HEK293T (cell line): ENCODE data around the gene ISM1.

ENCODE experiments used
- ARNT ChIP-seq: fragments of 450-650 bp; IDR thresholded peaks from 2 replicates; pipeline ENCODE4 v1.6.1; 2017; ENCODE audit warnings: mild to moderate bottlenecking
- ELF4 ChIP-seq: fragments of 450-650 bp; IDR thresholded peaks from 2 replicates; pipeline ENCODE4 v1.6.1; 2017; ENCODE audit warnings: antibody characterized with exemption
- FOXM1 ChIP-seq: fragments of 450-650 bp; IDR thresholded peaks from 2 replicates; pipeline ENCODE4 v1.6.1; 2017; ENCODE audit warnings: mild to moderate bottlenecking, borderline replicate concordance
- HDGF ChIP-seq: fragments of 450-650 bp; IDR thresholded peaks from 2 replicates; pipeline ENCODE4 v1.6.1; 2017; ENCODE audit warnings: antibody characterized with exemption, borderline replicate concordance
- SP1 ChIP-seq: fragments of 450-650 bp; IDR thresholded peaks from 2 replicates; pipeline ENCODE4 v1.6.1; 2017
- TARDBP ChIP-seq: fragments of 450-650 bp; IDR thresholded peaks from 2 replicates; pipeline ENCODE4 v1.6.1; 2016

DNA sequence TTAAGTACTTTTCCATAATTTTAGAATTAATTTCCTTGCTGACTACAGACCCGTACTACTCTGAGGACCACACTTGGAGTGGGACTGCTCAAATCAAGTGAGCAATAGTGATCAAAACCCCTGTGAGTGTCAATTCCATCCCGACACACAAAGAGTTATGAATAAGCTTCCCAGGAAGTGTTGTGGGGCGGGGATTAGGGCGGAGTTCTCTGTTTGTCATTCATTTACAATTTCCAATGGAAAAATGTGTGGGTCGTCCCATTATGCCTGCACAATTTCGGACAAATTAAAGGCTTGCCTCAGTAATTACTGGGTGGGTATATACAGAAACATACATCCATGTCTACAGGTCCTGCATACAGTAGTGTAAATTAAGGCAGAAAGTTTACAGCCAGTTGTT lies 84.2 kb downstream of the ISM1 start:
- TF ChIP-seq FOXM1 (no peak), SP1 (no peak), ELF4 (no peak), ARNT (no peak), TARDBP (no peak), HDGF (no peak)
